Activated CD8-positive, alpha-beta memory T cell treated with anti-CD3 and anti-CD28 coated beads, Interleukin-2, amount 50 U/mL, for 1 hour (primary cell): ENCODE measurements around the gene KMT2B.
"Not testable (repeated sequence)": the region's sequence is repeated elsewhere in the genome, so short reads cannot be mapped to it uniquely, and the experiment has no call there.

ENCODE experiments used
- DNase-seq: peaks from one replicate; pipeline ENCODE4 v3.0.0-alpha.2; 2020; ENCODE audit errors: extremely low read depth

KMT2B gene

GRCh38 chr19:35712567-35713505 is 5.0 kb upstream of the KMT2B start:
- DNase-seq = no peak

GRCh38 chr19:35713506-35713850 is 4.3 kb upstream of the KMT2B start:
- no peak for DNase-seq

- no peak for DNase-seq
These were observed 3.8 kb upstream of the KMT2B start for GRCh38 chr19:35713904-35714495.

- no peak for DNase-seq
These were observed 3.0 kb upstream of the KMT2B start for GRCh38 chr19:35714601-35715354.

DNA sequence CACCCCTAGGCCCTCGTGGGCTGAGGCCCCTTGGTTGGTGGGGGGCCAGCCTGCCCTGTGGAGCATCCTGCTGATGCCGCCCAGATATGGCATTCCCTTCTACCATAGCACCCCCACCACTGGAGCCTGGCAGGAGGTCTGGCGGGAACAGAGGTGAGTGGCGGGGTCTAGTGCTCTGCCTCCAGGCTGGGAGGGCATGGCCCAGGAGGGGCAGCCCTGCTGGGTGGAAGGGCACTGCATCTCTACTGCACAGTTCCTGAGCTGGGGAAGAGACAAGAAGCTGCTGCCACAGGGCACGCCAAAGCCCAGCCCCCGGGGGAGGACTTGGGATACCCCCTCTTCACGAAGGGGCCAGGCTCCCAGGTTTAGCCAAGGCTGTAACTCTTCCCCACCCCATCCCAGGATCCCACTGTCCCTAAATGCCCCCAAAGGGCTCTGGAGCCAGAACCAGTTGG is 2.4 kb upstream of the KMT2B start:
- DNase-seq = no peak

DNA sequence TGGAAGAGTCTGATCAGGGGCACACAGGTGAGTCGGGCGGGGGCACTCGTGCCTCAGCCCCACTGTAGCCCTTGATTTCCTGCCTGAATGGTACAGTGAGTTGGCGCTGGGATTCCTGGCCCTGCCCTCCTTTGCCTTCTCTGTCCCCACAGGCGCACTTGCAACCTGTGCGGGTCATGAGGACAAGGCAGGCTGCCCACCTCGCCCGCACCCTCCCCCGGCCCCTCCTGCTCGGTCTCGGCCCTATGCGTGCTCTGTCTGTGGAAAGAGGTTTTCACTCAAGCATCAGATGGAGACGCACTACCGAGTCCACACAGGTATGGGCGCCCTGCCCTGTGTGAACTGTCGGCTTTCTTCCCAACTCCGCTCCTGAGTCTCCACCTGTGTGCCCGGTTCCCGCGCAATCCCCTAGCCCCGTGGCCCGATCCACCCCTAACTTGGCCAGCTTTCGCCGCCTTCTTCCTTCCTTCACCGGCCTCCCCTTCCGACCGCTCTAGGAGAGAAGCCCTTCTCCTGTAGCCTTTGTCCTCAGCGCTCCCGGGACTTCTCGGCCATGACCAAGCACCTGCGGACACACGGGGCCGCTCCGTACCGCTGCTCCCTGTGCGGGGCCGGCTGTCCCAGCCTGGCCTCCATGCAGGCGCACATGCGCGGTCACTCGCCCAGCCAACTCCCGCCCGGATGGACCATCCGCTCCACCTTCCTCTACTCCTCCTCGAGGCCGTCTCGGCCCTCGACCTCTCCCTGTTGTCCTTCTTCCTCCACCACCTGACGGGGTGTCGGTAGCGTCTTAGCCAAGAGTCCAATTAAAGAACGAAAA is 1.6 kb upstream of the KMT2B start:
- DNase-seq = no peak

GRCh38 chr19:35716801-35717664 is 770 bp upstream of the KMT2B start:
- DNase-seq = peak; percentile 90

DNA sequence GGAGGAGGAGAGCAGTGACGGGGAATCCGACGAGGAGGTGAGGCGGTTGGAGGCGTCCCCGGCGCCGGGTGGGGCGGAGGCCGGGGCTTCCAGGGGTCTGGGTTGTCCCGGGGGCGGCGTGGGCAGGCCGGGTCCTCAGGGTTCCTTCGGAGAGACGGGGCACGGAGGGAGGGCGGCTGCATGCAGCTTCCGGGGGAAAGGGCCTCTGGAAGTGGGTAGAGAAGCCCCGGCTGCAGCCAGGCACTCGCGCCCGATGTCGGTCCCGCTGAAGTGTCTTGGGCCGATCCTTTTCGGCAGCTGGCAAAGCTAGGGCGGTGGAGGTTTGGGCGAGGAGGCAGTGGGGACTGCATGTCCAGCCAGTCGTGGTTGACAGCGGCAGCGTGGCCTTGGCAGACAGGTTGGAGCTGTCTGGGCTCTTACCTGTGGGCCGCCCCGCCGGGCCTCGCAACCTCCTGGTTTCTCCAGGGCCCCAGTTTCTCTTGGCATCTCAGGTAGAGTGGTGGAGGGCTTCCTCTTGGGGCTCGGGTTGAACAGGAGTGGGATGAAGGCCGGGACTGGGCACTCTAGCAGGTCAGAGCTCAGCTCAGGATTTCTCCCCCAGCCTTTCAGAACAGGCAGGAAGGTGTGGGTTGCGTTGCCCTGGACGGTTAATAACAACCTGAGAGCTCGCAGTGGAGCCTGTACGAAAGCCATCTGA is 690 bp downstream of the KMT2B start:
- no peak for DNase-seq

DNA sequence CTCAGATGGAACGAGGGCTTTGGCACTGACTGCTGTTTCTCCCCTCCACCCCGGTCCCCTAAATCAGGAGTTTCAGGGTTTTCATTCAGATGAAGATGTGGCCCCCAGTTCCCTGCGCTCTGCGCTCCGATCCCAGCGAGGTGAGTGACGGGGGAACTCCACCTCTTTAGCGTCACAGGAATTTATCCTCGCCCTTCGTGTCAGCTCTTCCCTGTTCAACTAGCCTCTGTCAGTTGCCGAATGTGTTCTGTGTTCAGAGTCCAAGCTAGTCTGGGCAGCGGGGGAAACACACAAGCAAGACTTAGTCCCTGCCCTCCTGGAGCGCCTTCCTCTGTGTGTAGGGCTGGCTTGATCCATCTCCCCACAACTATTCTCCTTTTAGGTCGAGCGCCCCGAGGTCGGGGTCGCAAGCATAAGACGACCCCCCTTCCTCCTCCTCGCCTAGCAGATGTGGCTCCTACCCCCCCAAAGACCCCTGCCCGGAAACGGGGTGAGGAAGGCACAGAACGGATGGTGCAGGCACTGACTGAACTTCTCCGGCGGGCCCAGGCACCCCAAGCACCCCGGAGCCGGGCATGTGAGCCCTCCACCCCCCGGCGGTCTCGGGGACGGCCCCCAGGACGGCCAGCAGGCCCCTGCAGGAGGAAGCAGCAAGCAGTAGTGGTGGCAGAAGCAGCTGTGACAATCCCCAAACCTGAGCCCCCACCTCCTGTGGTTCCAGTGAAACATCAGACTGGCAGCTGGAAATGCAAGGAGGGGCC is 1.8 kb downstream of the KMT2B start:
- DNase-seq = no peak

DNA sequence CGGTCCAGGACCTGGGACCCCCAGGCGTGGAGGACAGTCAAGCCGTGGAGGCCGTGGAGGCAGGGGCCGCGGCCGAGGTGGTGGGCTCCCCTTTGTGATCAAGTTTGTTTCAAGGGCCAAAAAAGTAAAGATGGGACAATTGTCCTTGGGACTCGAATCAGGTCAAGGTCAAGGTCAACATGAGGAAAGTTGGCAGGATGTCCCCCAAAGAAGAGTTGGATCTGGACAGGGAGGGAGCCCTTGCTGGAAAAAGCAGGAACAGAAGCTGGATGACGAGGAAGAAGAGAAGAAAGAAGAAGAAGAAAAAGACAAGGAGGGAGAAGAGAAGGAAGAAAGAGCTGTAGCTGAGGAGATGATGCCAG is 2.3 kb downstream of the KMT2B start:
- no peak for DNase-seq

DNA sequence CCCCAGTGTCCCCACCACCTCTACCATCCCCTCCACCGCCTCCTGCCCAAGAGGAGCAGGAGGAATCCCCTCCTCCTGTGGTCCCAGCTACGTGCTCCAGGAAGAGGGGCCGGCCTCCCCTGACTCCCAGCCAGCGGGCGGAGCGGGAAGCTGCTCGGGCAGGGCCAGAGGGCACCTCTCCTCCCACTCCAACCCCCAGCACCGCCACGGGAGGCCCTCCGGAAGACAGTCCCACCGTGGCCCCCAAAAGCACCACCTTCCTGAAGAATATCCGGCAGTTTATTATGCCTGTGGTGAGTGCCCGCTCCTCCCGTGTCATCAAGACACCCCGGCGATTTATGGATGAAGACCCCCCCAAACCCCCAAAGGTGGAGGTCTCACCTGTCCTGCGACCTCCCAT is 2.8 kb downstream of the KMT2B start:
- DNase-seq = no peak

GRCh38 chr19:35721374-35721773 is 3.6 kb downstream of the KMT2B start:
- DNase-seq = no peak

GRCh38 chr19:35722461-35722860 is 4.7 kb downstream of the KMT2B start:
- no peak for DNase-seq

- DNase-seq = no peak
These were observed 5.1 kb downstream of the KMT2B start for GRCh38 chr19:35722897-35723296.

GRCh38 chr19:35723671-35724070 is 5.9 kb downstream of the KMT2B start:
- DNase-seq = no peak

- DNase-seq = not testable (repeated sequence)
These were observed 6.3 kb downstream of the KMT2B start for GRCh38 chr19:35724132-35724531.

- DNase-seq = no peak
These were observed 6.8 kb downstream of the KMT2B start for GRCh38 chr19:35724560-35724959.

DNA sequence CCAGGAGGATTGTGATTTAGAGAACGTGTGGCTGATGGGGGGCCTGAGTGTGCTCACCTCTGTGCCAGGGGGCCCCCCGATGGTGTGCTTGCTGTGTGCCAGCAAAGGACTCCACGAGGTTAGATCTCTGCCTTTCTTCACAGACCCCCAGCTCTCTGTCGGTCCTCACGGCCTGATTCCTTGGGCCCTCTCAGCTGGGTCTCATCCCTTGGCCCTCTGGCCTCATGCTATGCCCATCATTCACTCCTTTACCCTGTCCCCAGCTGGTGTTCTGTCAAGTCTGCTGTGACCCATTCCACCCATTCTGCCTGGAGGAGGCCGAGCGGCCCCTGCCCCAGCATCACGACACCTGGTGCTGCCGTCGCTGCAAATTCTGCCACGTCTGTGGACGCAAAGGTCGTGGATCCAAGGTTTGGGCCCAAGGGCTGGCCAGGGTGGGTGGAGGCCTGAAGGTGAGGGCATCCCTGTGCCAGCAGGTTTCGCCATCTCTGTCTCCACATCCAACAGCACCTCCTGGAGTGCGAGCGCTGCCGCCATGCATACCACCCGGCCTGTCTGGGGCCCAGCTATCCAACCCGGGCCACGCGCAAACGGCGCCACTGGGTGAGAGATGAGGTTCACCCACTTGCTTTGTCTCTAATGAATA is 7.5 kb downstream of the KMT2B start:
- no peak for DNase-seq
